ENCODE results near the gene FAM13A. TPM values are rescaled to one million over a fixed set of nuclear protein-coding genes. Genes with fewer than 3 reads are reported as not detected.

FAM13A gene
- total and polyA plus RNA-seq, 2 of the 4 experiments (the other 2 are of a cell fraction): 13.1 to 22.0 TPM

DNA sequence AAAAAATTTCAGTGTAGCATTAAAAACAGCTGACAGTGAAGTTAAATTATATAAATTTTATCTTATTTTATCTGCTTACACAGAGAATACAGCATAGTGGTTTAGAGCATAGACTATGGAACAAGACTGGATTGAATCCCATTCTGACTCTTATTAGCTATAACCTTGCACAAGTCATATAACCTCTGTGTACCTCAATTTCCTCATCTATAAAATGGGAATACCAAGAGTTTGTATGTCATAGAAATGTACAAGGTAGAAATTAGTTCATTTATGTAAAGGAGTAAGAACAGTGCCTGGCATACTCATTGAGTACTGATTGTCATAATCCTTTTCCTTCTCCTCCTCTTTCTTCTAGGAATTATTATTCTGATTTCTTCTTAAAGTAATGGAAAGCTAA is 25.7 kb downstream of the FAM13A start:
- H3K4me1 ChIP-seq (ENCODE audit: control insufficient read depth, insufficient read depth, low read length): no peaks in the 10 kb centered on the region
- no peaks in the 10 kb centered on the region for H4K20me1 ChIP-seq (ENCODE audit: insufficient read depth, low read length)
- no peak overlapping the region for H2BK5ac ChIP-seq (ENCODE audit: low read depth, low read length, poor library complexity, severe bottlenecking)
- H3K4me2 ChIP-seq (ENCODE audit: low read depth, low read length): no peak overlapping the region
- H4K5ac ChIP-seq (ENCODE audit: low read depth, low read length): no peak overlapping the region
- H3K27me3 ChIP-seq (ENCODE audit: control insufficient read depth, insufficient read depth, low read length): no peaks in the 10 kb centered on the region
- H3K9ac ChIP-seq (ENCODE audit: low read depth, low read length): no peak overlapping the region
- POLR2A ChIA-PET (ENCODE audit: unreplicated experiment): no interaction called here
- H3K9me1 ChIP-seq (ENCODE audit: insufficient read depth, low read length): peaks cover 3% of the 10 kb centered on the region; the same call in 1 of the 2 replicates
- H4K91ac ChIP-seq (ENCODE audit: insufficient read depth, low read depth, low read length): no peak overlapping the region
- no peak overlapping the region for H3K4me3 ChIP-seq (ENCODE audit: insufficient read depth, low read depth, low read length)
- no peak overlapping the region for H3K56ac ChIP-seq (ENCODE audit: extremely low read depth, insufficient read depth, low read length)
- DNase-seq: no peak
- no peak overlapping the region for H2AK9ac ChIP-seq (replicated peaks; ENCODE audit: low read depth, low read length, poor library complexity)
- H3K79me1 ChIP-seq (ENCODE audit: low read depth in 1 of 2, low read length in 2 of 2): peaks cover 0 to 3% of the 10 kb centered on the region in 2 experiments; a peak in 2 of 4 replicates
- H2BK15ac ChIP-seq (ENCODE audit: low read depth, low read length): no peak overlapping the region
- no peak overlapping the region for H3K4ac ChIP-seq (ENCODE audit: low read depth, low read length)
- CTCF ChIA-PET: interaction anchor here (1.3 kb wide), 1 partner anchor 325 kb away, joined by 3 read pairs; no protein-coding TSS in a partner anchor
- intact Hi-C loops (cut with micrococcal nuclease) (no loop called here), dilution Hi-C loops (cut with HindIII; ENCODE audit: low sequenced_read_pairs, unreplicated experiment) (no loop called here), in situ Hi-C loops (cut with MboI; ENCODE audit: low sequenced_read_pairs) (no loop called here)
- no peak overlapping the region for H2AFZ ChIP-seq (replicated peaks; ENCODE audit: low read length, poor library complexity)
- H3K14ac ChIP-seq (replicated peaks; ENCODE audit: low read depth, low read length): no peak overlapping the region
- H2BK120ac ChIP-seq (ENCODE audit: low read depth, low read length): no peak overlapping the region
- H2BK20ac ChIP-seq (ENCODE audit: low read depth, low read length): no peak overlapping the region
- TF ChIP-seq POLR2A (IDR thresholded peaks at IDR 0.05; ENCODE audit: low read depth, low read length) (no peak), BHLHE40 (IDR thresholded peaks at IDR 0.05; ENCODE audit: low read depth, low read length) (no peak), RCOR1 (IDR thresholded peaks at IDR 0.05; ENCODE audit: insufficient replicate concordance, low read length) (no peak), CHD1 (IDR thresholded peaks at IDR 0.05; ENCODE audit: low read depth, low read length) (no peak), CEBPB (IDR thresholded peaks at IDR 0.05; ENCODE audit: low read depth, low read length) (no peak), MAZ (IDR thresholded peaks at IDR 0.05; ENCODE audit: borderline replicate concordance, low read depth, low read length) (no peak), NFE2L2 (IDR thresholded peaks at IDR 0.05; ENCODE audit: low read depth, low read length) (no peak), MXI1 (IDR thresholded peaks at IDR 0.05; ENCODE audit: borderline replicate concordance, low read depth, low read length) (no peak), SMC3 (IDR thresholded peaks at IDR 0.05; ENCODE audit: low read depth, low read length) (no peak)
- TF ChIP-seq, protein P1, sequence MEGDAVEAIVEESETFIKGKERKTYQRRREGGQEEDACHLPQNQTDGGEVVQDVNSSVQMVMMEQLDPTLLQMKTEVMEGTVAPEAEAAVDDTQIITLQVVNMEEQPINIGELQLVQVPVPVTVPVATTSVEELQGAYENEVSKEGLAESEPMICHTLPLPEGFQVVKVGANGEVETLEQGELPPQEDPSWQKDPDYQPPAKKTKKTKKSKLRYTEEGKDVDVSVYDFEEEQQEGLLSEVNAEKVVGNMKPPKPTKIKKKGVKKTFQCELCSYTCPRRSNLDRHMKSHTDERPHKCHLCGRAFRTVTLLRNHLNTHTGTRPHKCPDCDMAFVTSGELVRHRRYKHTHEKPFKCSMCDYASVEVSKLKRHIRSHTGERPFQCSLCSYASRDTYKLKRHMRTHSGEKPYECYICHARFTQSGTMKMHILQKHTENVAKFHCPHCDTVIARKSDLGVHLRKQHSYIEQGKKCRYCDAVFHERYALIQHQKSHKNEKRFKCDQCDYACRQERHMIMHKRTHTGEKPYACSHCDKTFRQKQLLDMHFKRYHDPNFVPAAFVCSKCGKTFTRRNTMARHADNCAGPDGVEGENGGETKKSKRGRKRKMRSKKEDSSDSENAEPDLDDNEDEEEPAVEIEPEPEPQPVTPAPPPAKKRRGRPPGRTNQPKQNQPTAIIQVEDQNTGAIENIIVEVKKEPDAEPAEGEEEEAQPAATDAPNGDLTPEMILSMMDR (conservative IDR thresholded peaks at IDR 0.05; ENCODE audit: low read depth, low read length): no peak
- TF ChIP-seq, protein P2, sequence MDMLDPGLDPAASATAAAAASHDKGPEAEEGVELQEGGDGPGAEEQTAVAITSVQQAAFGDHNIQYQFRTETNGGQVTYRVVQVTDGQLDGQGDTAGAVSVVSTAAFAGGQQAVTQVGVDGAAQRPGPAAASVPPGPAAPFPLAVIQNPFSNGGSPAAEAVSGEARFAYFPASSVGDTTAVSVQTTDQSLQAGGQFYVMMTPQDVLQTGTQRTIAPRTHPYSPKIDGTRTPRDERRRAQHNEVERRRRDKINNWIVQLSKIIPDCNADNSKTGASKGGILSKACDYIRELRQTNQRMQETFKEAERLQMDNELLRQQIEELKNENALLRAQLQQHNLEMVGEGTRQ (IDR thresholded peaks at IDR 0.05; ENCODE audit: low read depth, low read length): no peak
- H3K23ac ChIP-seq (ENCODE audit: low read depth, low read length): no peak overlapping the region
- no peak overlapping the region for H4K8ac ChIP-seq (ENCODE audit: low read depth in 2 of 2, low read length in 2 of 2)
- no peak for ATAC-seq (ENCODE audit: low read depth)
- H3K18ac ChIP-seq (ENCODE audit: low read depth, low read length): no peak overlapping the region
- no peaks in the 10 kb centered on the region; the same call in 1 of the 2 replicates for H3K36me3 ChIP-seq (ENCODE audit: control insufficient read depth, insufficient read depth, low read length)
- no peak overlapping the region for H3K27ac ChIP-seq (ENCODE audit: insufficient read depth, low read length)
- BruUV-seq (replicated peaks): no TSS peak
- no peak overlapping the region for H2AK5ac ChIP-seq (ENCODE audit: low read depth, low read length)
- H3K9me3 ChIP-seq (ENCODE audit: control insufficient read depth, insufficient read depth, low read length): no peaks in the 10 kb centered on the region

All from IMR-90 (cell line).